Liver (tissue), 9 donors: ENCODE measurements around the gene CCDC182. TPM values are rescaled to one million over a fixed set of nuclear protein-coding genes. Genes with fewer than 3 reads are reported as not detected.

Experiments
- DNase-seq: peaks from one replicate; pipeline ENCODE4 v3.0.0-alpha.2; 2017; ENCODE audit warnings: low spot score
- H3K27ac ChIP-seq, 2 donors: one replicate each; pipeline ENCODE4 v1.7.0; 2013; ENCODE audit warnings: inconsistent platforms in 2 of 2, low read length in 2 of 2, control low read depth in 1 of 2, low read depth in 1 of 2, mild to moderate bottlenecking in 1 of 2
- H3K27me3 ChIP-seq, 4 donors: one replicate each; pipeline versions ENCODE4 v1.6.1 to v1.7.0; 2013; ENCODE audit warnings: low read length in 3 of 4, inconsistent platforms in 1 of 4, mild to moderate bottlenecking in 1 of 4, moderate library complexity in 1 of 4; ENCODE audit not compliant: control insufficient read depth in 4 of 4, insufficient read depth in 4 of 4
- H3K36me3 ChIP-seq, 4 donors: one replicate each; pipeline versions ENCODE4 v1.6.1 to v1.7.0; 2013; ENCODE audit warnings: low read length in 3 of 4, mild to moderate bottlenecking in 3 of 4, low read depth in 1 of 4, moderate library complexity in 1 of 4; ENCODE audit not compliant: control insufficient read depth in 4 of 4, insufficient read depth in 3 of 4
- H3K4me1 ChIP-seq, 4 donors: one replicate each; pipeline versions ENCODE4 v1.6.1 to v1.7.0; 2013; ENCODE audit warnings: low read length in 3 of 4, mild to moderate bottlenecking in 3 of 4, moderate library complexity in 1 of 4; ENCODE audit not compliant: control insufficient read depth in 4 of 4, insufficient read depth in 4 of 4
- H3K4me3 ChIP-seq, 3 donors: one replicate each; pipeline versions ENCODE4 v1.6.1 to v1.7.0; 2013; ENCODE audit warnings: low read length in 3 of 3, control low read depth in 1 of 3, low read depth in 1 of 3, mild to moderate bottlenecking in 1 of 3
- H3K9ac ChIP-seq, 2 donors: one replicate each; pipeline ENCODE4 v1.7.0; 2013; ENCODE audit warnings: low read length in 2 of 2, mild to moderate bottlenecking in 2 of 2, moderate library complexity in 2 of 2, control low read depth in 1 of 2, low read depth in 1 of 2
- H3K9me3 ChIP-seq, 4 donors: one replicate each; pipeline versions ENCODE4 v1.6.1 to v1.7.0; 2013; ENCODE audit warnings: low read length in 3 of 4; ENCODE audit not compliant: control insufficient read depth in 4 of 4
- ATF3 ChIP-seq: IDR thresholded peaks from 2 replicates; pipeline ENCODE4 v1.6.1; 2016; ENCODE audit warnings: antibody characterized with exemption
- CTCF ChIP-seq: fragments of 150-350 bp; IDR thresholded peaks from 2 replicates; pipeline ENCODE4 v1.5.1; 2017; ENCODE audit warnings: improper control_type of control experiment, low read depth, low read length; ENCODE audit not compliant: missing input control
- EGR1 ChIP-seq, 2 donors: IDR thresholded peaks; 2 replicates each; pipeline ENCODE4 v1.6.1; 2016 to 2018; ENCODE audit warnings: antibody characterized with exemption in 2 of 2, low read depth in 2 of 2
- FOXA1 ChIP-seq: IDR thresholded peaks from 2 replicates; pipeline ENCODE4 v1.6.1; 2016; ENCODE audit warnings: antibody characterized with exemption
- GABPA ChIP-seq, 2 donors: IDR thresholded peaks in 1 of 2; conservative IDR thresholded peaks in 1 of 2; 2 replicates each; pipeline ENCODE4 v1.6.1; 2016; ENCODE audit warnings: antibody characterized with exemption in 2 of 2, mild to moderate bottlenecking in 1 of 2, moderate library complexity in 1 of 2
- HNF4A ChIP-seq, 2 donors: conservative IDR thresholded peaks; 2 replicates each; pipeline ENCODE4 v1.6.1; 2016; ENCODE audit warnings: antibody characterized with exemption in 2 of 2, mild to moderate bottlenecking in 2 of 2
- HNF4G ChIP-seq: IDR thresholded peaks from 2 replicates; pipeline ENCODE4 v1.6.1; 2016; ENCODE audit warnings: antibody characterized with exemption
- JUND ChIP-seq, 2 donors: IDR thresholded peaks; 2 replicates each; pipeline ENCODE4 v1.6.1; 2016; ENCODE audit warnings: antibody characterized with exemption in 2 of 2
- MAX ChIP-seq: IDR thresholded peaks from 2 replicates; pipeline ENCODE4 v1.6.1; 2016; ENCODE audit warnings: antibody characterized with exemption
- NR2F2 ChIP-seq: IDR thresholded peaks from 2 replicates; pipeline ENCODE4 v1.6.1; 2016; ENCODE audit warnings: antibody characterized with exemption
- RXRA ChIP-seq, 2 donors: IDR thresholded peaks; 2 replicates each; pipeline ENCODE4 v1.6.1; 2017 to 2018; ENCODE audit warnings: antibody characterized with exemption in 2 of 2, mild to moderate bottlenecking in 1 of 2
- SP1 ChIP-seq: IDR thresholded peaks from 2 replicates; pipeline ENCODE4 v1.6.1; 2018; ENCODE audit warnings: antibody characterized with exemption, mild to moderate bottlenecking
- TAF1 ChIP-seq: conservative IDR thresholded peaks from 2 replicates; pipeline ENCODE4 v1.6.1; 2016; ENCODE audit warnings: antibody characterized with exemption, mild to moderate bottlenecking
- ZBTB33 ChIP-seq: IDR thresholded peaks from 2 replicates; pipeline ENCODE4 v1.6.1; 2016; ENCODE audit warnings: antibody characterized with exemption
- WGBS: extraction: QIAGEN DNeasy Blood & Tissue Kit; methylation state at CpG from one replicate; pipeline ENCODE4 v1.1.7; 2013; 5-methylcytosine and 5-hydroxymethylcytosine counted together
- polyA plus RNA-seq, 2 donors: library from polyadenylated mRNA; stranded (reverse) in 1 of 2; unstranded in 1 of 2; fragments of 200-250 nt in 1 of 2; fragments of >200 nt in 1 of 2; fragmentation: Nextera tagmentation in 1 of 2; extraction: Ambion mirVana in 1 of 2; gene quantifications; one replicate each; pipeline versions ENCODE4 v1.2.1 to v1.2.3, GENCODE V29; 2013 to 2015
- total RNA-seq, 2 donors: library from RNA; depleted of rRNA; stranded (reverse); fragments of >200 nt; gene quantifications; one replicate each; pipeline ENCODE4 v1.2.3, GENCODE V29; 2014
- donor health status: healthy.
- donor health status: healthy.
- donor health status: healthy.
- donor health status: healthy.
- donor health status: healthy.

CCDC182 gene
- total and polyA plus RNA-seq, 4 donors: not detected

- Histone ChIP-seq H3K36me3 (no peaks in the 10 kb centered on the region), H3K27ac (no peak overlapping the region), H3K9ac (no peak overlapping the region), H3K4me3 (no peak overlapping the region), H3K9me3 (no peaks in the 10 kb centered on the region), H3K27me3 (no peaks in the 10 kb centered on the region), H3K4me1 (peaks cover 0 to 10% (median 3%) of the 10 kb centered on the region in 4 donors)
- TF ChIP-seq GABPA (IDR thresholded peaks at IDR 0.05 in 1 of 2, conservative IDR thresholded peaks at IDR 0.05 in 1 of 2): no peak
- TF ChIP-seq HNF4A (conservative IDR thresholded peaks at IDR 0.05): no peak
- no peak for TF ChIP-seq JUND (IDR thresholded peaks at IDR 0.05)
- TF ChIP-seq RXRA (IDR thresholded peaks at IDR 0.05): no peak
- no peak for TF ChIP-seq FOXA1
- TF ChIP-seq ATF3: no peak
- TF ChIP-seq EGR1 (IDR thresholded peaks at IDR 0.05; ENCODE audit: low read depth in 2 of 2): no peak
- no peak for TF ChIP-seq TAF1
- TF ChIP-seq HNF4G: no peak
- TF ChIP-seq MAX: no peak
- TF ChIP-seq ZBTB33: no peak
- TF ChIP-seq CTCF: no peak
- no peak for TF ChIP-seq NR2F2
- DNase-seq: no peak
- WGBS: 90% methylated on average over 3 of the region's 3 CpGs
Measured at GRCh38 chr17:57730026-57730701, 14.9 kb downstream of the CCDC182 start.

- Histone ChIP-seq H3K36me3 (no peaks in the 10 kb centered on the region), H3K4me3 (no peak overlapping the region), H3K27me3 (no peaks in the 10 kb centered on the region), H3K9me3 (no peaks in the 10 kb centered on the region), H3K27ac (no peak overlapping the region), H3K4me1 (peaks cover 0 to 10% (median 2%) of the 10 kb centered on the region in 4 donors), H3K9ac (no peak overlapping the region)
- DNase-seq: no peak
- WGBS: 88% methylated on average over 8 of the region's 8 CpGs
- TF ChIP-seq HNF4G (no peak), NR2F2 (no peak), TAF1 (no peak), JUND (IDR thresholded peaks at IDR 0.05) (no peak), RXRA (IDR thresholded peaks at IDR 0.05) (no peak), SP1 (no peak)
Measured at GRCh38 chr17:57727630-57728175, 17.4 kb downstream of the CCDC182 start.
